HG03025 (cell line): ENCODE results near the gene NFX1.
"Not testable (repeated sequence)": the region's sequence is repeated elsewhere in the genome, so short reads cannot be mapped to it uniquely, and the experiment has no call there.

Source experiments
- ATAC-seq: cut with Tn5 transposase; IDR thresholded peaks from one replicate; pipeline ENCODE4 v1.9.1; 2021; ENCODE audit warnings: mild to moderate bottlenecking, moderate library complexity; ENCODE audit not compliant: unreplicated experiment, low FRiP score

NFX1 gene

DNA sequence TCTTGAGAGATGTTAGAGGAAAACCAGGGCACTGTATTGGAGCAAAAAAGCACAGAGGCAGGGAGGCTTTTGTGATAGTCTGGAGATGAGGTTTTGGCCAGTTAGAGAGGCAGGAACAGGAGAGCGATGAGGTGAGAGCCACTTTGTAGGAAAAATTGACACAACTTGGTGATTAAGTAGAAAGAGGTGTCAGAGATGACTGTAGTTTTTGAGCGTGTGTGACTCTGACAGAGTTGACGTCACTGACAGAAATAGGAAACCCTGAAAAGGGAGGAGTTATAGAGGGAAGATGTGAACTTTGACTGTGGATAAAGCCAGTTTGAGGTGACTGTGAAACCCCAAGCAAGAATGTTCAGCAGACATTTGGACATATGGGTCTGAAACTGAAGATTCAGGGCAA, 15.7 kb downstream of the NFX1 start:
- no peak for ATAC-seq

DNA sequence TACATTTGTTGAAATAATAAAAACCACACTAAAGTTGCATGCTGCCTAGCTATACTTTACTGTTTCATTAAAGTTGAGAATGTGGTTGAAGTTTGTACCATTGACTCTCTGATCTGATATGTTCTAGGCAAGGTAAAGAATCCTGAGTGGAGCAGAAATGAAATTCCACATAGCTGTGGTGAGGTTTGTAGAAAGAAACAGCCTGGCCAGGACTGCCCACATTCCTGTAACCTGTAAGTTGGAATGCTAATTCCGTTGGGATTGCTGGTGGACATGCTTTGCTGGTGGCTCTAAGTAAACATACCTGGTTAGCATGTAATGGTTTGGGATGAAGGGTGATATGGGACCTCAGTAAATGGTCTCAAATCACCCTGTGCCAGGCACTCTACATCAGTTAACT, 16.8 kb downstream of the NFX1 start:
- ATAC-seq = no peak

DNA sequence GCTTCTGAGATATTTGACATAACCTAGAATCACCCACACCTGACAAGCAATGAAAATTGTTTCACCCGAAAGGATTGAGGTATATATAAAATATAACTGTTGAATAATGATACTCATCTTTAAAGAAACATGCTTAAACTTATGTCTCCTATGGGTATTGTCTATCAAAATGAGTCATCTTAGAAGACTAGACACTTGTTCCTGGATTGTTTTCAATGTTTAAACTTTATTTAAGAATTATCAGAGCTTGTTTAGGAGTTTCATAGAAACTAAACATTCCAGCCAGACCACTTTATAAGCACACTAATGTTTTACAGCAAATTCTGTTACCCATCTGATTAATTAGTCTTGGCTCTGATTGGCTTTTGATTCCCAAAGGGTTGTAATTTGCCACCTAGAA, 19.6 kb downstream of the NFX1 start:
- ATAC-seq = no peak

DNA sequence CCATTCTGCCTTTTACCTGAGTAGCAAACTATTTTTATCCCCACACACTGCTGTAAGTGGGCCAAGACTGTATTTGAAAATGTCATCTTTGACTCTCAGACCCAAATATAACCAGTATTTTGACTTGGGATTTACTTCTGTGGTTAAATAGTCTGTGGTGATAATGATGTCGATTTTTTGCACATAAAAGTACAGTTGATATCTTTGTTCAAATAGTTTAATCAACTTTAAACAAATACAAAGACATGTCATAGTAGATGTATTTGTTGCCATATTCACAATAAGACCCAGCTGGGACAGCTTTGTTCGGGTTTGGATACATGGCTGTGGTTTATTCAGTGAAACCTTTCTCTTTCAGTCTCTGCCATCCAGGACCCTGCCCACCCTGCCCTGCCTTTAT, 20.4 kb downstream of the NFX1 start:
- no peak for ATAC-seq

DNA sequence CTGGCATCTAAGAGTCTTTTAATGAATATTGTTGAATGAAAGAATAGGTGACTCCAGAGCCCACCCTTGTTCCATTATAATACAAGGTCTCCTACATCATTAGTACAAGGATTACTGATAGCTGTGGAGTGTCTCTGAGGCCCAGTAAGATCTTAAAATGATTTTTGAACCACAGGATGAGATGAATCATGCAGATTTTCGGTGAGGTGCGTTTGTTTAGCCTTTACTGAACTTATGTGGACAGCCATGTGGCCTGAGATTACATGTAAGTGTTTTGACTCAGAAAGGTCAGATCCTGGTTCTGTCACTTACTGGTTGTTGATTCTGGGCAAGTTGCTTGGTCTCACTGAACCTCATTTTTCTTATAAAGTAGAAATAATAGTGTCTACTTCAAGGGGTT, 21.6 kb downstream of the NFX1 start:
- no peak for ATAC-seq

DNA sequence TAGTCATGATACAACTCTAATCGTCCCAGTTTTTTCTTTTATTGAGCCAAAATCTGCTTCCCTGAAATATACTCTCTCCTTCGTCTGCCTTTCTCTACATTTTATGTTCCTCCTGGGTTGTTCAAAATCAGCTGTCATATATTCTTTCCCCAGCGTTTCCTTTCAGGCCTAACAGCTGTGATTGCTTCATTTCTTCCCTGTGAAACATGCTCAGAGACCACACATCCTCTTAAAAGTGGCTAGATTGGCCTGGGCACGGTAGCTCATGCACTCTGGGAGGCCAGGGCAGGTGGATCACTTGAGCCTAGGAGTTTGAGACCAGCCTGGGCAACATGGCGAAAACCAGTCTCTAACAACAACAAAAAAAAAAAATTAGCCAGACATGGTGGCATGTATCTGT, 25.1 kb downstream of the NFX1 start:
- no peak for ATAC-seq

DNA sequence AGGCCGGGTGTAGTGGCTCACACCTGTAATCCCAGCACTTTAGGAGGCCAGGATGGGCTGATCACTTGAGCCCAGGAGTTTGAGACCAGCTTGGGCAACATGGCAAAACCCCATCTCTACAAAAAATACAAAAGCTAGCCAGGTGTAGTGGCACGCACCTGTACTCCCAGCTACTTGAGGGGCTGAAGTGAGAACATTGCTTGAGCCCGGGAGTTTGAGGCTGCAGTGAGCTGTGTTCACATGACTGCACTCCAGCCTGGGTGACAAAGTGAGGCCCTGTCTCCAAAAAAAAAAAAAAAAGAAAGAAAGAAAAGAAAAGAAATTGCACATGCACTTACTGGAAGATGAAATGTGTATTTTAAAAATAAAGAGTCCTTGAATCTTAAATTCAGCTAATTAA, 26.8 kb downstream of the NFX1 start:
- ATAC-seq = not testable (repeated sequence)

DNA sequence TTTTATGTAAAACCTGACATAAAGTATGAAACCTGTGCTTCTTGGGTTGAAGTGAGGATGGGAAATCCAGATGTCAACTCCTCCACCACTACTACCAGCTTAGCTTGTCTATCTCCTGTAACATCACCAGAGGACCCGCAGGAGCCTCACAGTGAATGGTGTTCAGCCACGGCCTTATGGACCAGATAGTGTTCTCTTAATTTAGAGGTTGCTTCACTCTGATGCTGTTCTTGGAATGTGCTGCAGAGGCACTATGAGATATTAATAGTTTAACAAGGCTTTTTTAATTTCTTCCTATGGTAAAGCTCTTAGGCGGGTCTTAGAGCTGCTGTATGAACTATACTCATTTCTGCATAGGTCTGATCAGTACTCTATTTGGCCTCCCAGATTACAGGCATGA, 27.9 kb downstream of the NFX1 start:
- no peak for ATAC-seq

DNA sequence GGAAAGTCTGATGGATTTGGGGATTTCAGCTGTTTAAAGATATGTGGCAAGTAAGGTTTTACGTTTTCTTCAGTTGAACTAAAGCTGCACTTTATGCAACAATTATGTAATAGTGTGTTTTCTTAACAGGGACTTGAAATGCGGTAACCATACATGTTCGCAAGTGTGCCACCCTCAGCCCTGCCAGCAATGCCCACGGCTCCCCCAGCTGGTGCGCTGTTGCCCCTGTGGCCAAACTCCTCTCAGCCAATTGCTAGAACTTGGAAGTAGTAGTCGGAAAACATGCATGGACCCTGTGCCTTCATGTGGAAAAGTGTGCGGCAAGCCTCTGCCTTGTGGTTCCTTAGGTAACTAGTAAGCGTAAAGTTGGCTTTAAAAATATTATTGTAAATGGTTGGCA, 28.5 kb downstream of the NFX1 start:
- no peak for ATAC-seq

DNA sequence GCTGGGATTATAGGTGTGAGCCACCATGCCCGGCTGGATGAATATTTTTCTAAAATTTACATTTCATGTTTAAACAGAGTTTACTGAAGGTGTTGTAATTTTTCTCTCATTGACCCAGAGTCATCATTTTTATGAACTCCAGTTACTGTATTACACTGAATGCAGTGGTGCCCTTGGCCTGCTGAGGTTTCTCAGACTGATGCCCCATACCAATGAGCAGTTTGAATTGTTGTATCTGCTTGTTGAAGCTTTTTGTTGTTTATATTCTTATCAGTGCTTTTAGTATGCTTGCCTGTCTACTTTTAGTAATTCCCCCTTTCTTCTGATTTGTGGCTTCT, 29.9 kb downstream of the NFX1 start:
- ATAC-seq = no peak

DNA sequence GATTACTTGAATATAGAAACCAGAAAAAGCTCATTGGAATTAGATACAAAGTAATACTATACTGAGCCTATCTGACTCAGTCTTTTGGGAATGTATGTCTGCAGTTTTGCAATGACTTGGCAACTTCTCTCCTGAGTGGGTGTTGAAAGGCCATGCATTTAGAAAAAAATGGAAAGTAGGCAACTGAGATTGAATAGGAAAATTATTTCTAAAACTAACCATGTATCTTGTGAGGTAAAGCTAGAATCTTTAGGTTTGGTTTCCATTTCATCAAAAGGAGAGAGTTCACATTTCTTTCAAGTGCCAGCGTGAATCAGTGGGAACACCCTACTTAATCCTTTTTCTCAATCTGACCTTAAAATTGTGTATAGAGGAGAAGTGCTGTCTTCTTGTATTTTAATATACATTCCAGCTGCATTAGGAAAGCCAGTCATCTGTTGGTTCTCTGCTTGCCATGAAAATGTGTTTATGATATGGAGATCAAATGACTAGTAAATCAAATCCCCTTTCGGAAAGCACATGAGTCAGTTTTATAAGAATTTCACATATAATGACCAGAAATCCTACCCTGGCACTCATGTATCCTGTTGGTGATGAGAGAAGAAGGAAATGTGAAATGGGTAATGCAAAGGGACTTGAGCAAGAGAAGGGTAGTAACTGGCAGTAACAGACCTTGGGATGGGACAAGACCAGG, 30.4 kb downstream of the NFX1 start:
- no peak for ATAC-seq

DNA sequence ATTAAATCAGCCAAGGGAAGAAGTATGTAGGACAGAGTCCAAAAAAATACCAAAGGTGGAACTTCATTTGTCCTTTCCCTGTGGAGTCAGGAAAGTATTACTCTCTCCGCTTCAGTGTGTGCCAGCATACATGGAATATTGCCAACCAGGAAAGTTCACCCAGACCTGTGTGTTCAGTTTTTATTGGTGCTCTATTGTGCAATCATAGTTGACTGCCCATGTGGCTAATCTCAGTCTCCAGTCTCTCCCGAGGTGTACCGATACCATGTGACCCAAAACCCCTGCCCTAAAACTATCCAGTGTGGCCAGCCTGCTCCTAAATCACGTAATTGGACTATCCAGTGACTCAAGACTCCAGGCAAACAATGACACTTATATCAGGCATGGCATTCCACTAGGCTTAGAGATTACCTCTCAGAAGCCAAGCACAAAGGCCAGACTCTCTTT, 38.8 kb downstream of the NFX1 start:
- ATAC-seq = no peak

DNA sequence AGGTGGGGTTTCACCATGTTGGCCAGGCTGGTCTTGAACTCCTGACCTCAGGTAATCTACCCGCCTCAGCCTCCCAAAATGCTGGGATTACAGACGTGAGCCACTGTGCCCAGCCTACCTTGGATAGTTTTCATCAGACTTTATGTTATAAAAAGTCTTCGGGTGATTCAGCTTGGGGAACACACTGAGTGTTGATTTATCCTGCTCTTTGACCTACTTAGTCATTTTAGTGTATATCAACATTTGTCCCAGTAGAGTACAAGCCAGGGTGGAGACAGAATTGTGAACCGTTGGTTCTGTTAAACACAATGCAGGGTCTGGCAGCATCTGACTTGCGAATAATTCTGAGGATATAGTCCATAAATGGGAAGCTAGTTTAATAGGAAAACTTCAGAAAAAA, 39.7 kb downstream of the NFX1 start:
- ATAC-seq = no peak

DNA sequence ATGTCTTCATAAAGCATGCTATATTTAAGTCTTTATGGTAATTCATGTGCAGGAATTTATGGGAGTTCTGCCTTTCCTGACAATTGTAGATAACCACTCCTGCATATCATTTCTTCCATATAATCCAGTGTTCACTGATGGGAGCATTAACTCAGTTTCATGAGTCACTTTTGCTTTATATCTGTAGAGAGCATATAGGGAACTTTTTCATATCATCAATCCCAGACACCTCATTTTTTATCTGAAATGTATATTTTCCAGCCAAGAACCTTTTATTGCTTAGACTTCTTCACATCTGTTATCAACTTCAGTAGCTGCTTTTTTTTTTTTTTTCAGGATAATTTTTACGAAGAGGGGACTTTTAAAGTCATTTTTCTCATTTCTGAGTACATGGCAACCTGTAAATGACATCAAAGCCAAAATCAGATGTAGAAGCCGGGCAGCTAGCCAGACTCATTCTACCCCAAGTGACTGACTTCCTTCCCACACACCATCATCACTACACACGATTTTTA, 41.1 kb downstream of the NFX1 start:
- ATAC-seq = no peak

DNA sequence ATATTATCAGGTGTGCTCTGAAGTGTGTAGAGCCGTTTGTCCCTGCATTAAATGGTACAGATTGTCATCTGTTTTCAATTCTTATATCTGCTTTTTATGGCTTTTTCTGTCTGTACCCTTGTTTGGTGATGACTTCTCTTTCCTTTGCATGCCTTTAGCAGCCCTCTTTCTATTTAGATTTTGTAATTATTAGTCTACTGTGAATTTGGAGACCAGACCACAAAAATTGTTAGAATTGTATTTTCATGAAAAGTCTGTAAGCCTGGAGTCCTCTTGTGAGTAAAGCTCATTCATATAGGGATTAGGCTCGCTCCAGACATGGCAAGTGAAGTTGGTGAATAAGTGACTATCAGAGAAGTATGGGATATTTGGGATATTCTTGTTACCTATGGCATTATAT, 41.7 kb downstream of the NFX1 start:
- no peak for ATAC-seq

DNA sequence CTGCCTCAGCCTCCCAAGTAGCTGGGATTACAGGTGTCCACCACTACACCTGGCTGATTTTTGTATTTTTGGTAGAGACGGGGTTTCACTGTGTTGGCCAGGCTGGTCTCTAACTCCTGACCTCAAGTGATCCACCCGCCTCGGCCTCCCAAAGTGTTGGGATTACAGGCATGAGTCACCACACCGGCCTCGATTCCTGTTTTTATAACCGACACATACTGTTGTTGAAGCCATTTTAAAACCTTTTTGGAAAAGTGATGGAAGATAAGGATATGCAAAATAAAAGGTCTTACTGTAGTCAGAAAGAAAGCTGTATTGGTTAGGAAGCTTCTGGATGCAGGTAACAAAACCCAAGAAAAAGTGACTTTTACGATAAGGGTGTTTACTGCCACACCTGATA, 42.6 kb downstream of the NFX1 start:
- ATAC-seq = not testable (repeated sequence)

DNA sequence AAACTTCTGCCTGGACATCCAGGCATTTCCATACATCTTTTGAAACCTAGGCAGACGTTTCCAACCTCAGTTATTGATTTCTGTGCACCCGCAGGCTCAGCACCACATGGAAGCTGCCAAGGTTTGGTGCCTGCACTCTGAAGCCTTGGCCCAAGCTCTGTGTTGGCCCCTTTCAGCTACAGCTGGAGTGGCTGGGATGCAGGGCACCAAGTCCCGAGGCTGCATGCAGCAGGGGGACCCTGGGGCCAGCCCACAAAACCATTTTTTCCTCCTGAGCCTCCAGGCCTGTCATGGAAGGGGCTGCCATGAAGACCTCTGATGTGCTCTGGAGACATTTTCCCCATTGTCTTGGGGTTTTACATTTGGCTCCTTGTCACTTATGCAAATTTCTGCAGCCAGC, 49.9 kb downstream of the NFX1 start:
- ATAC-seq = no peak

DNA sequence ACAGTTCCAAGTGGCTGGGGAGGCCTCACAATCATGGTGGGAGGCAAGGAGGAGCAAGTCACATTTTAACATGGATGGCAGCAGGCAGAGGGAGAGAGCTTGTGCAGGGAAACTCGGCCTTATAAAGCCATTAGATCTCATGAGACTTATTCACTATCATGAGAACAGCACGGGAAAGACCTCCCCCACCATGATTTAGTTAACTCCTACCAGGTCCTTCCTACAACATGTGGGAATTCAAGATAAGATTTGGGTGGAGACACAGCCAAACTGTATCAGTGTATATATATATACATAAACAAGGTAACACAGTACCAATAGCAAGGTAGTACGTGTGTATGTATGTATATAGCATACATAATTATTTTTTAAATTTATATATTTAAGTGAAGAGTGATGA, 50.9 kb downstream of the NFX1 start:
- ATAC-seq = no peak

DNA sequence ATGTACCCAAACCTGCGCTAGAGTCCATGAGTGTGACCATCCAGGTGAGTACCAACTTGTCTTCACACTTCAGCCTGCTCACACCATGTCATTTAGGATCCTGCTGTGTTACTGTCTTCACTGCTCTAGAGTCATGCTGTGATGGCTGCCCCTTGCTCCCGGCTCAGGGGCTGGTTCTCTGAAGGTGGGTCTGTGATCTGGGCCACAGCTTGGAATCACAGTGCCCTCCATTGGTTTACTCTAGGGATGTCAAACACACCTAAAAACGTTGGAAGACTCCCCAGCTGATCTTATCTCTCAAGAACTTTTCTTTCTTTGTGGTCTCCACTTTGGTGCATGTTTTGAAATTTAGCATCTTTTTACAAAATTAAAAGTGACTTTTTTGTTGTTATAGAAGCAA, 53.8 kb downstream of the NFX1 start:
- no peak for ATAC-seq

DNA sequence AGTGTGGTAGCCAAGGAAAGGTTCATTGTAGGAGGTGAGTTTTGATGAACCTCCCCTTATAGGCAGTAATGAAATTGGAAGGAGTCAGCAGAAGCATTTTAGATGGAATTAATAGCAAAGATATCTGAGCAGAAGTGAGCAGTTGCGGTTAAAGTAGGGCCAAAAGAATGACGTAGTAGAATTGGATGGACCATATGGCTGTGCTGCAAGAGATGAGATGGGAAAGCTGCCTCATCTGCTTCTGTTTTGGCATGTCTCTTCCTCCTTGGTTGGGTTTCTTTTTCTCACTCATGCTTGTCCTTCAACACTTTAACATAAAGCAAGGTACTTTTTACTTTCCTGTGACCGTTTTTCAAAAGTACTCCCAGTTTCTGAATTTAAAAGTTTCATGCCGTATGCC, 56.2 kb downstream of the NFX1 start:
- no peak for ATAC-seq

DNA sequence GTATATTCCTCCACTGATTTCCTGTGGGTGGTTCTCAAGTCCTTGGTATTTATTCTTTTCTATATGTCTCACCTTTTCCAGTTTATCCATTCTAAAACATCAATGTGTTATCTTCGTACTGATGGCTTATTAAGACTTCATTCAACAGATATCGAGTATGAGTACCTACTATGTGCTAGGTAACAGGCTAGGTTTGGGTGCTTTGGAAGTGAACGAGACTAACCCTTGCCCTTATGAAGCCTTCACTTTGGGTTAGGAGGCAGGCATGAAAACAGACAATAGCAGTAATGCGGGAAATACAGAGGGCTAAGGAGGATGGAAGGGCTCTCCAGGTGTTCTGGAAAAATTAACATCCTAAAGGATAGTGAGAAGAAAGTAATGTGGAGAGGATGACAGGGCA, 58.7 kb downstream of the NFX1 start:
- ATAC-seq = no peak

DNA sequence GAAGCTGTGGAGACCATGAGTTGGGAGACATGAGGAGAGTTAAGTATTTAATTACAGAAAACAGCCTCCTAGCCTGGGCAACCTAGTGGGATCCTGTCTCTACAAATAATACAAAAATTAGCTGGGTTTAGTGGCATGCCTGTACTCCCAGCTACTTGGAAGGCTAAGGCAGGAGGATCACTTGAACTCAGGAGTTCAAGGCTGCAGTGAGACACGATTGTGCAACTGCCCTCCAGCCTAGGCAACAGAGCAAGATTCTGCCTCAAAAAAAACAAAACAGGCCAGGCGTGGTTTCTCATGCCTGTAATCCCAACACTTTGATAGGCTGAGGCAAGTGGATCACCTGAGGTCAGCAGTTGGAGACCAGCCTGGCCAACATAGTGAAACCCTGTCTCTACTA, 59.4 kb downstream of the NFX1 start:
- no peak for ATAC-seq

DNA sequence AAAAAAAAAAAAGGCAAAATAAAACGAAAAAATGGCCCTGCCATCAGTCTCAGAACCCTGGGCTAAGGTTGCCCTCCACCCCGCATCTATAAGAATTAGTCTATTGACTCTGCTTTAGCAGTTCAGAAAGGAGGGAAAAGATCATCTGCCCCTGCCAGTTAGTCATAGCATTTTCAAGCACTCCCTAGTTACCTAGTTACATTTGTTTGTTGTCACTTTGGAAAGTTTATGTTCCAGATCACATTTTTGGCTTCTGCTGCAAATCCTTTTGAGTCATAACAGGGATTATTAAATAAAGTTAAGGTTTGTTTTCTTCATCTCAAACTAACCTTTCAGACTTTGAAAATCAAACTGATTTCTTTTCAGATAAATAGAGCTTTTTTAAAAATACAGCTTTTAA, 60.0 kb downstream of the NFX1 start:
- ATAC-seq = no peak
